SK-N-DZ (cell line): ENCODE results near the gene RASL12.
"Not testable (repeated sequence)": the region's sequence is repeated elsewhere in the genome, so short reads cannot be mapped to it uniquely, and the experiment has no call there.

ENCODE experiments used
- DNase-seq: peaks from one replicate; pipeline ENCODE4 v3.0.0-alpha.2; 2015; ENCODE audit warnings: low spot score

Gene RASL12

DNA sequence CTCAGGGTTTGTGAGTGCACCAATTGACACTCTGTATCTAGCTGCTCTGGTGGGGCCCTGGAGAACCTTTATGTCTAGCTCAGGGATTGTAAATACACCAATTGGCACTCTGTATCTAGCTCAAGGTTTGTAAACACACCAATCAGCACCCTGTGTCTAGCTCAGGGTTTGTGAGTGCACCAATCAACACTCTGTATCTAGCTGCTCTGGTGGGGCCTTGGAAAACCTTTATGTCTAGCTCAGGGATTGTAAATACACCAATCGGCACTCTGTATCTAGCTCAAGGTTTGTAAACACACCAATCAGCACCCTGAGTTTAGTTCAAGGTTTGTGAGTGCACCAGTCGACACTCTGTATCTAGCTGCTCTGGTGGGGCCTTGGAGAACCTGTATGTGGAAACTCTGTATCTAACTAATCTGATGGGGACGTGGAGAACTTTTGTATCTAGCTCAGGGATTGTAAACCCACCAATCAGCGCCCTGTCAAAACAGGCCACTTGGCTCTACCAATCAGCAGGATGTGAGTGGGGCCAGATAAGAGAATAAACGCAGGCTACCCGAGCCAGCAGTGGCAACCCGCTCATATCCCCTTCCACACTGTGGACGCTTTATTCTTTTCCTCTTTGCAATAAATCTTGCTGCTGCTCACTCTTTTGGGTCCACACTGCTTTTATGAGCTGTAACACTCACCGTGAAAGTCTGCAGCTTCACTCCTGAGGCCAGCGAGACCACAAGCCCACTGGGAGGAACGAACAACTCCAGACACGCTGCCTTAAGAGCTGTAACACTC lies 8.0 kb upstream of the RASL12 start:
- DNase-seq, result not testable (repeated sequence)

DNA sequence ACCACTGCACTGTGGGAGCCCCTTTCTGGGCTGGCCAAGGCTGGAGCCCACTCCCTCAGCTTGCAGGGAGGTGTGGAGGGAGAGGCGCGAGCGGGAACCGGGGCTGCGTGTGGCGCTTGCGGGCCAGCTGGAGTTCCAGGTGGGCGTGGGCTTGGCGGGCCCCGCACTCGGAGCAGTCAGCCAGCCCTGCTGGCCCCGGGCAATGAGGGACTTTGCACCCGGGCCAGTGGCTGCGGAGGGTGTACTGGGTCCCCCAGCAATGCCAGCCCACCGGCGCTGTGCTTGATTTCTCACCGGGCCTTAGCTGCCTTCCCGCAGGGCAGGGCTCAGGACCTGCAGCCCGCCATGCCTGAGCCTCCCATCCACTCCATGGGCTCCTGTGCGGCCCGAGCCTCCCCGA lies 7.2 kb upstream of the RASL12 start:
- DNase-seq, result not testable (repeated sequence)

DNA sequence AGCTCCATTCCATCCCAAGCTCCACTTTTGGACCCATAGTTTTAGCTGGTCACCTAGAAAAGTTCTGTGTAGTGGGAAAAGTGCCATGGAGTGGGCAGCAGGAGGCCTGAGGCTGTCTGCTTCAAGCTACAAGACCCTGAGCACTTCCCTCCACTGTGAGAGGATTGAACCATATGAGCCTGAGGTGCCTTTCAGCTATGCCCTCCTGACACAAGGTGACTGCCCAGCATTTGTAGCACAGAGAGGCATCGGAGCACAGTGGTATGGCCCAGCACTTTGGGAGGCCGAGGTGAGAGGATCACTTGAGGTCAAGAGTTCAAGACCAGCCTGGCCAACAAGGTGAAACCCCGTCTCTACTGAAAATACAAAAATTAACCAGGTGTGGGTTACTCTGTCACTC lies 4.8 kb upstream of the RASL12 start:
- no peak for DNase-seq

DNA sequence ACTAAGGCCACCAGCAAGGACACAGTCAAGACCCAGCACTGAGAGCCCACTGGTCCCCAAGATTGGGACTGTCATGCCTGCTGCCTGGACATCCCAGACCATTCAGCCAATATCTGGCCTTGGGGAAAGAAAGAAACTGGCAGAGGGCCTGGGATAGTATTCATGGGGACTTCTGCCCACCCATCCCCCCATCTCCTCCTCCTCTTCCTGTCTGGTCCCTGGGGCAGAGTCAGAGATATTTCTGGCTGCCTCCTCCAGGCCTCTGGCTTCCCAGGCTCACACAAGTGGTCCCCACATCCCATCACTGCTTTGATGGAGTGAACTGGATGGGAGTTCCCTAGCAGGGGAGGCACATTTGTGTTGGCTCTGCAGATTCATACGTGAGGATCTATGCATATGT lies 4.2 kb upstream of the RASL12 start:
- DNase-seq, result no peak

DNA sequence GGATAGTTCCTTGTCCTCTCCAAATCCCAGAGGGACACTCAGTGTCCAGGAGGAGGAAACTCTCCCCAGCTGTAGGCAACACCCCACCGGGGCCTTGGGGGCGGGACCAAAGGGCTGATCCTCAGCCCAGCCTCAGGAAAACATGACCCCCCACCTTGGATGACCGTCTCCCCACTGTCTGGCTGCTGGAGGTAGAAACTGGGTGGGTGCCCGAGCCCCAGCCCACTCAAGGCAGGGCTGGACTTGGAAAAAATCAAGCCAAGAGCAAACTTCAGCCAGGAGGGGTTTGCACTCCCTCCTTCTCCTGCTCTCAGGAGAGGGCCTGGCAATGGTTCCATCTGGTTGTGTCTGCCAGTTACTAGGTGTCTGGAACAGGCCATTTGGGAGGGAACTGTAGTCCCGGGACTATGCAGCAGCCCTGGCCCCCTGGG lies 3.6 kb upstream of the RASL12 start:
- no peak for DNase-seq

DNA sequence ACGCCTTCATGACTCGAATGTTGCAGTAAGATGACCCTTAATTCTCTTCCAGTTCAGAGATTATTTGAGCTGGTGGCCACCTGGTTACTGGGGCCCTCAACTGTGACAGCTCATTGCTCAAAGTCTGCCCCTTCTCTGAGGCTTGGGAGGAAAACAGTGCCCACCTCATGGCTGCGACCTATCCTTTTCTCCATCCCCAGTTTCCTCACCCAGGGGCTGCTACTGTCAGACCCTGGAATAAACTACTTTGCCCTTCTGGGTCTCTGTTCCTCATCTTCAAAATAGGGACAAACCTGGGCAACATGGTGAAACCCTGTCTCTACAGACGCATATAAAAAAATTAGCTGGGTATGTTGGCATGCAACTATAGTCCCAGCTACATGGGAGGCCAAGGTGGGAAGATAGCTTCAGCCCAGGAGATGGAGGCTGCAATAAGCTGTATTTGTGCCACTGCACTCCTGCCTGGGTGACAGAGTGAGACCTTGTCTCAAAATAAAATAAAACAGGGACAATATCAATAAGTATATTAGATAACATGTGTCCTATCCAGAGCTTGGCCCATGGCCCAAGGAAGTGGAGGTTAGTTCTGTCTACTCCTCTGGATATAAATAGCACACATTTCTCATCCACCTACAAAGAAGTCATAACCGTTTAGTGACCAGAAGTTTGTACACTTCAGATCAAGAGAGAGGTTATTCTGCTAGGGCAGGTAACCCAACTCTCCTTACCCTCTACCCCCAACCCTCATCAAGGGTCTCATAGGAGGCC lies 2.2 kb upstream of the RASL12 start:
- DNase-seq, result no peak

DNA sequence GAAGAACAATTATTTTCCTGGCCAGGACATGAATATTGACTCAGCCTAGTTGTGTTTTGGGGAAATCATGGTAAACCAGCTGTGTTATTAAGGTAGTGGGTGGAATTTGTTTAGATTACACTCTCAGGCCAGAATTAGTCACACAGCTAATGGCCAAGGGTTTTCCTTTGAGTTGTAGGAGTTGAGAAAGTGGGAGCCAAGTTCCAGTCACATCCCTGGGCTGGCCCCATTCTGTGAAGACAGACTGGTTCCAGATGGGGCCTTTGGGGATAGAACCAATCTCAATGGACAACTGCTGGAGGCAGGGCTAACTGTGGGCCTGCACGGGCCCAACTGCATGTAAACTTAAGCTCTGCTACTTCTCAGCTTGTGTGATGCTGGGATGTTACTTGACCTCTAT lies 1.4 kb upstream of the RASL12 start:
- DNase-seq, result no peak

DNA sequence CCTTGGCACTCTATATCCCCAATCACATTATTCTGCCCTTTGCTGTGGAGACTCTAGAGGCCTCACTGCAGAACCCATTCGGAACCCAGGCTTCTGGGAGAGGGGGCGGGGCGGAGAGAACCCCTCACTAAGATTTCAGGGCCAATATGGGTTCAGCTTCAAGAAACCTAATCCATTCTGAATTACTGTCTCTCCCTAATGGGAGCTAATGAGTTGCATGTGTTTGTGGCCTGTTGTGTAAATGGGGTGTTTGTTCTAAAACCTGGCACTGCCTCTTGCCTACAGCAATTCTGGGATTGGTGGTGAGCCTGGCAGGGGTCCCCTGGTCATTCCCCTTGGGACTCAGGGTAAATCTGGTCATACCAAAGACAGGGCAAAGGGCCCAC lies 605 bp upstream of the RASL12 start:
- no peak for DNase-seq

DNA sequence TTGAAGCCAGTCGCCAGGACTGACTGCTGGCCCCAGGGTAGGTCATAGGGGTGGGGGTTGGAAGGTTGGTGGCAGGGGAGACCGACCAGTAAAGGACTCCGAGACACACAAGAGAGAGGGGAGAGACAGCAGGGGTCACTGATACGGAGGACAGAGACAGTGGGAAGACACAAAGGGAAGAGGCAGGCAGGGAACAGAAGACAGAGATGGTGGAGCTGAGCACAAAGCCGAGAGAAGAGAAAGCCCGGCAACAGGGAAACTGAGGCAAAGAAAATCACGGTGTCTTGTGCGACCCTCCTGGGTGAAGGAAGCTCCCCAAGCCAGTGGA lies 510 bp downstream of the RASL12 start:
- DNase-seq, result no peak

DNA sequence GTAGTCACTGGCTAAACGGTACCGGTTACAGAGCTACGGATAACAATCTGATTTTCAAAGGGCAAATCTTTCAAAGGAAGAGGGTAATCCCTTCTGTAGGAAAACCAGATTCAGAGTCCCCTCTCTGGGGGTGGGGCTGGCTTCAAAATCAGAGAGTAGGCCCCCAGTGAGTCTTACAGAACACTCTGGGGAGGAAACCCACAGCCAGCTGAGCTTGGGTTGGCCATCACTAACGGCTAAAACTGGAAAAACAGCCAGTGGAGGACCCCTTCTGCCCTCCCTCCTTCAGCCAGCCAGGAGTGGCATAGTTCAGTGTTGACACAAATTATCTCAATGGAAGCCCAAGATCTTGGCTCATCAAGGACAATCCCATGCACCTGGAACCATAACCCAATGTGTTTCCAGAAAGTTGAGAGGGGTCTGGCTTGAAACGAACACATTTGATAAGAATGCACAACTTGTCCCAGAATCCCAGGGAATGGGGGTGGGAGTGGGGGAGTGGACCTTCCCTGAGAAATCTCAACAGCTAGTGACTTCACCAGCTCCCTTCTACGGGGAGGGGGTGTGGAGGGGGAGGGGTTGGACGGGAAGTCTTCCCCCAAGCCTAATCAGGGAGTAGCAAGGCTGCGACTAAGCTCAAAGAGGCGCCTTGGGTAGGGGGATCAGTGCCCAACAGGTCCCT lies 1.0 kb downstream of the RASL12 start:
- no peak for DNase-seq

DNA sequence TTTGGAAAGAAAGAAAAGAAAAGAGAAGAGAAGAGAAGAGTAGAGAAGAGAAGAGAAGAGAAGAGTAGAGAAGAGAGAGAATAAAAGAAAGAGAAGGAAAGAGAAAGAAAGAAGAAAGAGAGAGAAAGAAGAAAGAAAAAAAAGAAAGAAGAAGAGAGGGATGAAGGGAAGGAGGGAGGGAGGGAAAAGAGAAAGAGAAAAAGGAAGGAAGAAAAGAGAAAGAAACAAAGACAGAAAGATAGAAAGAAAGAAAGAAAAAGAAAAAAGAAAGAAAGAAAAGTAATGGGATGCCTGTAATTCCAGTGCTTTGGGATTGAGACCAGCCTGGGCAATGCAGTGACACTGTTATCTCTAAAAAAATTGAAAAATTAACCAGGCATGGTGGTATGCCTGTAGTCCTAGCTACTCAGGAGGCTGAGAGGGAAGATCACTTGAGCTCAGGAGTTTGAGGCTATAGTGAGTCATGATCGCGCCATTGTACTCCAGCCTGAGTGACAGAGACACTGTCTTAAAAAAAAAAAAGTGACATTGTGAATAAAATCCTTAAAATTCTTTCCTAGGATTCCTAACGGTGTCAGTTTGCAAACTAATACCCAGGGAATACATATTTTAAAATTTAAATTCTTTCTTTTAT lies 1.7 kb downstream of the RASL12 start:
- no peak for DNase-seq

DNA sequence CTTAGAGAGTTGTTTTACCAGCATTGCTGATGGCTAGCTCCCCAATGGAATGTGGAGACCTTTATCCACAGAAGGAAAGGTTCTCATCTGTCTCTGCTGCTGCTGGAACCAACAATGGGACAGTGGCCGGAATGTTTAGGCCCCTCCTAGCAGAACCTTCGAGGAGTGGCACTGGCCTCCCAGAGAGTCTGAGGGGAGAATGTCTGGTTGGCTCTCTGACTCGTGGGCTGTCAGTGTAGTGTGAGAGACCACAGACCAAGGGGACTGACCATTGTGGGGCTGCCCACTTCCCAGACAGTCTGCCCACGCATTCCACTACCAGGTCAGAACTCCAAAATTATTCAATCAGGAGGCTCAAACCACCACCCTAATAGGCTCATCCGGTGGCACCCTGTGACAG lies 5.1 kb downstream of the RASL12 start:
- DNase-seq, result no peak

DNA sequence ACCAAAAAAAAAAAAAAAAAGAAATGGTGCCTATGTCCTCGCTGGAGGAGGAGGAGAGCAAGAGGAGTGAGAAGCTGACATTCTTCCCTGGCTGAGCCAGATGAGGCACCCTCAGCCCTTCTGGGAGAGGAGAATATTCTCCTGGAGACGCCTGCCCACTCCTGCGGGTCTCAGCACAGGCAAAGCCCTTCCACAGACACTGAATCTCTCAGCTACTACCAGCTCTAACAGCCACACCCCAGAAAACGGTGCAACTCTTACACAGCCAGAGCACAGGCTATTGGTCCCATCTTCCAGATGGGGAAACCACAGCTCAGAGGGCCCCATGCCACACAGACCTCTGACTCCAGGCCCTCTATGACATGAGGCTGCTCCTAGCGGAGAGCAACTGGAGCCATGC lies 5.7 kb downstream of the RASL12 start:
- no peak for DNase-seq

DNA sequence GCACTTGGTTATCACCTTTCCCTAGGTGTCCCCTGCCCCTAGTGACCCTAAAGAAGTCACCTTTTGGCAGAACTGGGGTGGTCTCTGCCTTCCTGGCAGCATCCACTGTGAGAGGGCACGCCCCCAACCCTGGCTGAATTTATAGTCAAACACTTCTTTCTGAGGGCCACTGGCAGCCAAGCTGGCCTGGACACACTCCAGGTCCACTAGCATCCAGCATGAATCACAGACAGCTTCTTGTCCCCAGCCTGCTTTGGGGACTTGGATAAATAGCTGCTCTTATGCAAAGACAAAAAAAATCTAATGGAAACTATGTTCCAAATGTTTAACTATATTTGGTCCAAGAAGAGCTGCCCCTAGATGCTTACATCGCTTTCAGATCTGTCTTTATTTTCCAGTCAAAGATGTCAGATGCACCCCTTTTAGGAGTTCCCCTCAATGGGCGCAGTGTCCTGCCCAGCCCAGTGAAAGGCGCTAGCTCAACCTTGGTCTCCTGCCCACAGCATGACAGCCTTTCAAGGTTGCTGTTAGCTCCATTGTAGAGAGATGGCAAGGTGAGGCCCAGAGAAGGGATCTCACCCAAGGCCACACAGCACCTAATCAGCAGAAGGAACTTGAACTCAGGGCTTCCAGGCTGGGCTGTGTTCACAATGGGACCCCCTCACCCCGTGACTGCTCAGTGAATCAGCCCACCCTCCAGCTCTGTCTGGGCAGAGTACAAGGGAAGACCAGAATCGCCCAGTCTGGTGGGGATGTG lies 7.0 kb downstream of the RASL12 start:
- no peak for DNase-seq

DNA sequence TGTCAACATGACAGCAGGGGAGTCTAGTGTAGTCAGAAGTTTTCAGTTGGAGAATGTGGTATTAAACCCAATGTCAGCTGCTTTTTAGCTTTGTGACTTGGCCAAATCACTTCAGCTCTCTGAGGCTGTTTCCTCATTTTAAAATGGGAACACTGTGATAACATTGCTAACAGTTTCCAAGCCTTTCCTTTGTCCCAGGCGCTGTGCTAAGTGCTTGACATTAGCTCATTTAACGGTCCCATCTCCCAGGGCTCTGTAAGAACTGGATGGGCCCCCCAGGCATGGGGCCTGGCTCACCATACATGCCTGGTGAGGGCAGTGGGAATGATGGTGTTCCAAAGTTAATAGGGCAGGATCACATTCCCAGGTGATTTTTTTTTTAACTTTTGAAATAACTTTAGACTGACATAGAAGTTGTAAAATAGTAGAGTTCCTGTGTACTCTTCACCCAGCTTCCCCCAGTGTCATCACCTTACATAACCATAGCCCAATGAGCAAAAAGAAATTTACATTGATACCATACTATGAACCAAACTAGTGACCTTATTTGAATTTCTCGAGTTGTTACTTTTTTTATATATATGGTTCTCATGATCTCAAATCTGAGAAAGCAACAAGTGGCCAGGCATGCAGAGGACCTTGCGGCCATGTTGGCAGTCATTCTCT lies 7.7 kb downstream of the RASL12 start:
- DNase-seq, result no peak

DNA sequence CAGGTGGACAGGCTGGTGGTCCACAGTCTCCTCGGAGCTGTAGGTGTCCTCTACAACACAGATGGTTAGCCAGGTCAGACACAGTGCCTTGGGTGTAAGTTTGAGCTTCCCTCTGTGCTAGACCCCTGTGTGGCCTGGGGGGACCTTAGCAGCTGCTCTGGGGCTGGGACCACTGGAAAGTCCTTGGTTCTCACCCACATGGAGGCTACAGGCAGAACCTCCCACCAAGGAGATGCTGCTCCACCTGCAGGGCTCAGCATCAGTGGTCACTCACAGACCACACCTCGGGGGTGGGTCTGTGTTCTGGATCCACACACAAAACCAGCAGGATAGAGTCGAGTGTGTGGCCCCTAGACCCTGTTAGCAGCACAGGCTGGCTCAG lies 8.4 kb downstream of the RASL12 start:
- DNase-seq, result no peak

DNA sequence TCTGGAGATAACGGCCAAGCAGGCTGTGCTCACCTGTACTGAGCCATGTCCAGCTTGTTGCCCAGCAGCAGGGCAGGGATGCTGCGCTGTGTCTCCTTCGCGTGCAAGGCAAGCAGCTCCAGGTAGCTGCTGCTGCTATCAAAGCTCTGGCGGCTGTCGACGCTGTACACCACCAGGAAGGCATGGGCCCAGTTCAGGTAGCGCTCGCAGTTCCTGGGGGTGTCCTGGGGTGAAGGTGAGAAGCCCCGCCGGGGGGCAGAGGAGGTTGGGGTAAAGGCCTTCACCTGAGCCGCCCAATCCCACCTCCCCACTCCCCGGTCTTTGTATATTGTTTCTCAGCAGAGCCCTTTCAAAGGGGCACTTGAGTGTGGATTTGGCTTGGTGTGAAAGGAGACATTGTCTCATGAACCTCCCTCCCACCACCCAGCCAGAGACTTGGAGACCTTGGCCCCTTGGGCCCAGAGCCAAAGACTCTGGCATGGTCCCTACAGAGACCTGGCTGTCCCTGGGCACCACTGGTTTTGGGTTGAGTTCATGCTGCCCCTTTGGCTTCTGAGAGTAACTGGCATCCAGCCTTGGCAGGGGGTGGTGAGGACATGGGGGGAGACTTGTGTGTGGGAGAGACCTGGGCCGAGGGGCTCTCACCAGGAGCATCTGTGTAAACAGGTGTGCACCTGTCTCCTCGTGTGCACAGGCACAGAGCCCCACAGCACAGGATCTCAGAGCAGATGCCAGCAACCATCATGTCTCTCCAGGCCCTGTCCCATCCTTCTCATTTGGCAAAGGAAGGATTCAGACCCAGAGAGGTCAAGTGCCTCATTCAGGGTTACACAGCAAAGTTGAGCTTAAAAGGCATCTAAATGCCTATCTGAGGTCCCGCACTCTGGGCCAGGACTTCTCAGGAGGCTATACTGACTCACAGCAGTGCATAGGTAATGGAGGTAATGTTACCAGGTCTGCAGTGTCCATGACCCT lies 9.1 kb downstream of the RASL12 start:
- no peak for DNase-seq

DNA sequence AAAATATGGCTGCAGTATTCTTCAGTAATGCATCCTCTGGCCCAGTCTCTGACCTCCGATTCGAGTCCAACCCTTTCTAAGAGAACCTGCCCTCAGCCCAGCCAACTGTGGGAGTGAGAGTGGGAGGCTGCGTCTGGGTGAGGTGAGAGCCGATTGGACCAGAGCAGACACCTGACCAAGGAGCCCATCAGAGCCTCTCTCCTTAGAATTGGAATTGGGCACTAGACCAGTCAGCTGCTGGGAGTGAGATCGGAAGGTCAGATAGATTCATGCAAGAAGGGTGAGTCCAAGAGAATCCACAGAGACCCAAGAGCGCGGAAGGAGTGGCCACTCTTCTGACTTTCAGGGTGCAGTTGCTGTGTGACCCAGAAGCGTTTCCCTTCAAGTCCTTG lies 10.2 kb downstream of the RASL12 start:
- DNase-seq, result no peak

DNA sequence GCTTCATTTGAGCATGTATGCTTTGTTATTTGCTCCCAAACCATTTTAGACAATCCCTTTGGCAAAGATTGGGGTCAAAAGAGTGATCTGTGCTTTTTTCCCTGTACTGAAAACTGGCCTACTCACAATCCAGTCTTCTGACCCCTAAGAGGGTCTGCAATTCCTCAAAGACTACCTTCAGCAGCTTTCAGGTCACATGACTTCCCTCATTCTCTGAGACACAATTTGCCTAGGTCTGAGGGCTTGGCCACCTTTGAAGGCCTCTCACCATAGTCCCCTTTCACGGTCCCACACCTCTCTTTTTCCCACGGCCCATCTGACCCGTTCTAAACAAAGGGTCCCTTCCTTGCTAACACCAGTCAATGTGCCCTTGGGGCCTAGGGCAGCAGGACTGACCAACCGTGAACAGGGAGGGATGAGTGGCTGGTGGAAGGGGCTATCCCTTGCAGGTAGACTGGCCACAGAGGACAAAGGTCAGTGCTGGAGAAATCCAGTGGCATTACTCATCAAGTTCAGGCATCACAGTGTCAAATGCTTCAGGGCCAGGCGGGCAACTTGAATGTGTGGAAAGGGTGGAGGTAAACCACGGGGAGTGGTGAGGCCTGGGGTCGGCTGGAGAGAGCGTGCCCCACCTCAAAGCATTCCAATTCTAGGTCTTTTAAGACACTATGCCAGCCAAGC lies 10.8 kb downstream of the RASL12 start:
- DNase-seq, result no peak
